AG04449 (cell line): Measurements from ENCODE around the gene ATP13A4.
"Not testable (repeated sequence)": the region's sequence is repeated elsewhere in the genome, so short reads cannot be mapped to it uniquely, and the experiment has no call there.

Source experiments
- CTCF ChIA-PET: fragments of 350-600 bp; formaldehyde crosslinking; extraction: SDS; loops from one replicate; lab custom pipeline; 2021; ENCODE audit warnings: antibody characterized with exemption; lab: Yijun Ruan, JAX
- POLR2A ChIA-PET: fragments of 400-600, 350-600 bp; formaldehyde crosslinking; extraction: SDS; loops from one replicate; lab custom pipeline; 2020; ENCODE audit warnings: antibody characterized with exemption, inconsistent platforms; lab: Yijun Ruan, JAX
- DNase-seq: peaks from one replicate; pipeline ENCODE4 v3.0.0-alpha.2; 2010; ENCODE audit warnings: low read depth, low spot score
- H3K4me3 ChIP-seq: 2 replicates; pipeline ENCODE4 v1.5.1; 2011; ENCODE audit warnings: low read depth, mild to moderate bottlenecking, control low read depth, low read length
- CTCF ChIP-seq: IDR thresholded peaks from one replicate; pipeline ENCODE4 v1.5.1; 2011; ENCODE audit warnings: mild to moderate bottlenecking, moderate library complexity, low read length, control low read depth, inconsistent platforms; ENCODE audit not compliant: insufficient read depth; ENCODE audit errors: missing control alignments

The ATP13A4 gene

DNA sequence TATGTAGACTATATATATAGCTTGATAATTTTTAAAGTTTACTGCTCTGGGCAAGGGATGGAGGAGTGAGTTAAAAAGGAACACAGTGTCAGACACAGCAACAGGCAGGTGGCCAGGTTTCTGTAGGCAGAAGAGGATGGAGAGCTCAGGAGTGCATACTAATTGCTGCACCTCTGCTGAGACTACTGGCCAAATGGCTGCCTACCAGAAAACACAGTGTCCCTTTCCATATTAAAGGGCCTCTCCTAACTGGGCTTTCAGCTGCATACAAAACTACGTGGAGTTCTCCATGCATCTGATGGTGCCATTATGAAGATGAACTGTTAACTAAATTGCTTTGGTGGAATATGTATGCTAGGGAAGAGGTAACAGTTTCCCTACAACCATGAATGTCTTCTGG is 1.8 kb downstream of the ATP13A4 start:
- no peak overlapping the region for H3K4me3 ChIP-seq
- no peak for TF ChIP-seq CTCF
- POLR2A ChIA-PET = no interaction called here
- CTCF ChIA-PET = no interaction called here
- no peak for DNase-seq

DNA sequence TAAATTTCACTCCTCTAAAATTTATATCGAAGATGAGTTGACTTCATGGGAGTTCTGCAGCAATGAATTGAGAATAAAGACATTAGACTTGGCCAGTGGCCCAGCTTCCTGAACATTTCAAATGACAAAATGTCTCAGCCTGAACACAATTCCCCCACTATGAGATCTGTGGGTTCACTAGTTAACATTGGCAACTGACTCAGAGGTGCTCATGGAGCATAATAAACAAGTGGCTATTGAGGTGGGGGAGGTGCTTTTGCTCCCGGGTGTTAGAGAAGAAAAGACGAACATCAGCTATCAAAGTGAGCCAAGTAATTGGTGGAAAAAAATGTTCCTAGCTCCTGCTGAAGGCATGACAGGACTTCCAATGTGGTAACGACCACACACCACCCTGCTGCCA is 6.3 kb downstream of the ATP13A4 start:
- ChIA-PET POLR2A (no interaction called here), CTCF (no interaction called here)
- DNase-seq = no peak
- no peak overlapping the region for H3K4me3 ChIP-seq
- no peak for TF ChIP-seq CTCF

GRCh38 chr3:193546129-193546528 is 8.6 kb downstream of the ATP13A4 start:
- CTCF ChIA-PET = no interaction called here
- POLR2A ChIA-PET = no interaction called here
- no peak overlapping the region for H3K4me3 ChIP-seq
- no peak for TF ChIP-seq CTCF
- no peak for DNase-seq

DNA sequence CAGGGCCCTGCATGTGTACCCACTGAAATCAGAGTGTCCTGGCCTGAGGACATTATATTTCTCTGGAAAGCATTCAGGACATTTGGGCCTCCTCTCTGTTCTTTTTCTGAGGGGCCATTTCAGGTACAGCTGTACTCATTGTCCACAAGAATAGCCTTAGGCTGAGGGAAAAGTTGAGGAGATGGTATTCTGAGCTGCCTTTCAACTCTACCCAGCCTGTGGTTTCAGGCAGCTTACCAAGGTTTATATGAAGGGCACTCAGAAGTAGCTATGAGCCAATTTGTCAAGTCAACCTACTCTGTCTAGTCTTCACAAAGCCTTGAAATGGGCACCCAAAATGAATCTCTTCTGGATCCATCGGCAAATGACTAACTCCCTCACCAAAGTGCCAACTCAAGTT is 9.4 kb downstream of the ATP13A4 start:
- DNase-seq = no peak
- TF ChIP-seq CTCF = no peak
- ChIA-PET POLR2A (no interaction called here), CTCF (no interaction called here)
- no peak overlapping the region for H3K4me3 ChIP-seq

- H3K4me3 ChIP-seq = no peak overlapping the region
- DNase-seq = no peak
- CTCF ChIA-PET = no interaction called here
- no peak for TF ChIP-seq CTCF
- POLR2A ChIA-PET = no interaction called here
Observed at GRCh38 chr3:193544289-193544688, 10.4 kb downstream of the ATP13A4 start.

- TF ChIP-seq CTCF = no peak
- CTCF ChIA-PET = no interaction called here
- no peak for DNase-seq
- no peak overlapping the region for H3K4me3 ChIP-seq
- POLR2A ChIA-PET = no interaction called here
Observed at GRCh38 chr3:193530231-193531165, 24.2 kb downstream of the ATP13A4 start.

DNA sequence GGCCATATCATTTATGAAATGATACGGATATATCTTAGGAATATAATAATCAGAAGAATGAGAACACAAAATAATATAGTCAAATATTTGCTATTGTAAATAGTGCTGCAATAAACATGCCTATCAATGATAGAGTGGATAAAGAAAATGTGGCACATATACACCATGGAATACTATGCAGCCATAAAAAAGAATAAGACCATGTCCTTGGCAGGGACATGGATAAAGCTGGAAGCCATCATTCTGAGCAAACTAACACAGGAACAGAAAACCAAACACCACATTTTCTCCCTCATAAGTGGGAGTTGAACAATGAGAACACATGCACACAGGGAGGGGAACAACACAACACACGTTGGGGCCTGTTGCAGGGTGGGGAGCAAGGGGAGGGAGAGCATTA is 28.6 kb downstream of the ATP13A4 start:
- H3K4me3 ChIP-seq, CTCF ChIA-PET, DNase-seq, POLR2A ChIA-PET: not testable (repeated sequence)
